IPS-20b (cell line): ENCODE measurements around the gene MOB3B.

ENCODE experiments used
- H3K27ac ChIP-seq: one replicate; pipeline ENCODE4 v1.5.1; 2013; ENCODE audit warnings: low read length
- H3K27me3 ChIP-seq: 2 replicates; pipeline ENCODE4 v1.6.1; 2013; ENCODE audit warnings: mild to moderate bottlenecking, low read length, inconsistent platforms; ENCODE audit not compliant: insufficient read depth
- H3K36me3 ChIP-seq: 2 replicates; pipeline ENCODE4 v1.6.1; 2013; ENCODE audit warnings: low read depth, mild to moderate bottlenecking, inconsistent platforms, low read length, moderate library complexity; ENCODE audit not compliant: insufficient read depth
- H3K4me1 ChIP-seq: 2 replicates; pipeline ENCODE4 v1.6.1; 2013; ENCODE audit warnings: mild to moderate bottlenecking, control low read depth, inconsistent platforms, low read length, moderate library complexity; ENCODE audit not compliant: insufficient read depth
- H3K4me3 ChIP-seq: 2 replicates; pipeline ENCODE4 v1.5.1; 2013; ENCODE audit warnings: mild to moderate bottlenecking, low read length, inconsistent platforms
- H3K9ac ChIP-seq: 2 replicates; pipeline ENCODE4 v1.6.1; 2013; ENCODE audit warnings: low read depth, mild to moderate bottlenecking, inconsistent platforms, low read length, moderate library complexity
- H3K9me3 ChIP-seq: 2 replicates; pipeline ENCODE4 v1.6.1; 2013; ENCODE audit warnings: mild to moderate bottlenecking, low read depth, low read length, inconsistent platforms; ENCODE audit not compliant: insufficient read depth

The MOB3B gene

GRCh38 chr9:27308691-27309390 lies 220.8 kb downstream of the MOB3B start:
- H3K9me3 ChIP-seq: no peaks in the 10 kb centered on the region
- peak overlapping the region; percentile 39 for H3K4me3 ChIP-seq
- no peak overlapping the region for H3K27ac ChIP-seq
- H3K36me3 ChIP-seq: no peaks in the 10 kb centered on the region
- H3K27me3 ChIP-seq: peaks cover 12% of the 10 kb centered on the region; the same call in 1 of the 2 replicates
- no peak overlapping the region for H3K9ac ChIP-seq
- H3K4me1 ChIP-seq: peaks cover 21% of the 10 kb centered on the region

DNA sequence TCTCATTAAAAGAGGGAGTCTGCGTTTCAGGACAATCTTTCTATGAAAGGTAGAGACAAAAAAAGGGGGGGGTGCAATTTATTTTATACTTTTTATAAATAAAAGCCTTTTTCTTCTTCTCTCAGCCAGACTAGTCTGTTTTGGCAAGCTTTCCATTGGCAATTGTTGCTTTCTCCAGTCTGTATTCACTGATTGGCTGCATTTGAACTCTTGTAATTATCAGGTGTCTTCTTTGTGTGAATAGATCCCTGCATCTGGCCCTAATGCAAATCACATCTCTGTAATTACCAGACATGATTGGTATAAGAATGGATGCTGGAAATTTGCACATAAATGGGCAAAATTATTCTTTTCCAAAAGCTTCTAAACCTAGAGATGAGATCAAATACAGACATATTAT lies 225.1 kb downstream of the MOB3B start:
- no peak overlapping the region for H3K9ac ChIP-seq
- no peaks in the 10 kb centered on the region for H3K9me3 ChIP-seq
- no peak overlapping the region for H3K4me3 ChIP-seq

GRCh38 chr9:27303219-27303618 lies 226.4 kb downstream of the MOB3B start:
- no peak overlapping the region for H3K4me3 ChIP-seq
- no peaks in the 10 kb centered on the region for H3K9me3 ChIP-seq
- no peak overlapping the region for H3K27ac ChIP-seq

More for the DNA sequence above, 225.1 kb downstream of the MOB3B start:
- Histone ChIP-seq H3K36me3 (no peaks in the 10 kb centered on the region), H3K27me3 (peaks cover 8% of the 10 kb centered on the region; the same call in 1 of the 2 replicates), H3K27ac (no peak overlapping the region), H3K4me1 (peaks cover 13% of the 10 kb centered on the region)

DNA sequence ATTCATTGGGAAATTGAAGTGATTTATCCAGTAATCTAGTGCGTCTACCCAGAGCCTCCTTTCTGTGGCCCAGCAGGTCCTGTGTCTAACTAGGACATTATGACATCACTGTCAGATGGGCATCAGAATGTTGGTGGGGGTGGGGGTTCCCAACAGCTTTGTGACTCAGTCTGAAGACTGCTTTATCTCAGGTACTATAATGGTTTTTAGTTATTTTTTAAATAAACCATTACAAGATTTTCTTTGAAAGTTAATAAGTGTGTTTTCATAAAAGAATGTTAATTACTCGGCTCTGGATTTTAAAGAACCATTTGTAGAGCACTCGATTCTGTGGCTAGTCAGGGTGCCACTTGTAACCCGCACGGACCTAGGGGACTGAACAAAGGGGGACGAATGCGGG lies 232.6 kb downstream of the MOB3B start, which contains the start of gene EQTN:
TSS of gene EQTN (minus strand) at position 101 of the 400 bp plus-strand sequence. CDS start at position 6, 95 bp downstream.
- H3K4me1 ChIP-seq: no peaks in the 10 kb centered on the region
- no peak within 1 kb of the TSS for H3K27ac ChIP-seq
- no peaks in the 10 kb centered on the region for H3K9me3 ChIP-seq
- H3K9ac ChIP-seq: no peak within 1 kb of the TSS
- no peaks in the 10 kb centered on the region for H3K27me3 ChIP-seq
- H3K36me3 ChIP-seq: no peaks in the 10 kb centered on the region
- no peak within 1 kb of the TSS for H3K4me3 ChIP-seq

More at GRCh38 chr9:27303219-27303618, 226.4 kb downstream of the MOB3B start:
- Histone ChIP-seq H3K27me3 (peaks cover 8% of the 10 kb centered on the region; the same call in 1 of the 2 replicates), H3K9ac (no peak overlapping the region), H3K4me1 (peaks cover 1% of the 10 kb centered on the region; the same call in 1 of the 2 replicates), H3K36me3 (no peaks in the 10 kb centered on the region)

DNA sequence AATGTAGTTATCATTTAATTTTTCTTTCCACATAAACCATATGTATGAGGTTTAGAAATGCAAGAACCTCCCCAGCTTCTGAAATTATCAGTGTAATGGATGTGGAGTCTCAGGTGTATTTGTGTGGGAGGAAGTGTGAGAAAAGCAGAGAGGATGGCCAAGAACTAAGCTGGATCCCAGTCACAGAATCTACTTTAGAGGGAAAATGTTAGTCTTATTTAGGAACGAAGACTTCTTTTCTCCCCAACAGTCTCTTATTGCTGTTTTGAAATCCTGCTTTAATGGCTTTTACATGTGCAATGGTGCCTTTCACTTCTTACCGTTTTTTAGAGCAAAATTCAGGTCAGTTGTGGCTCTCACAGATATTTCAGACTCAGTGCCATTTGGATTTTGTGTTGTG lies 235.6 kb downstream of the MOB3B start:
- no peaks in the 10 kb centered on the region for H3K4me1 ChIP-seq

GRCh38 chr9:27292659-27293405 lies 236.8 kb downstream of the MOB3B start:
- H3K4me1 ChIP-seq: no peaks in the 10 kb centered on the region
- no peak overlapping the region for H3K4me3 ChIP-seq
- H3K9me3 ChIP-seq: no peaks in the 10 kb centered on the region
- H3K9ac ChIP-seq: no peak overlapping the region
- no peaks in the 10 kb centered on the region for H3K27me3 ChIP-seq
- H3K36me3 ChIP-seq: no peaks in the 10 kb centered on the region
- H3K27ac ChIP-seq: no peak overlapping the region

More for the DNA sequence above, 235.6 kb downstream of the MOB3B start:
- Histone ChIP-seq H3K4me3 (no peak overlapping the region), H3K27me3 (no peaks in the 10 kb centered on the region), H3K36me3 (no peaks in the 10 kb centered on the region), H3K9ac (no peak overlapping the region), H3K9me3 (no peaks in the 10 kb centered on the region), H3K27ac (no peak overlapping the region)

DNA sequence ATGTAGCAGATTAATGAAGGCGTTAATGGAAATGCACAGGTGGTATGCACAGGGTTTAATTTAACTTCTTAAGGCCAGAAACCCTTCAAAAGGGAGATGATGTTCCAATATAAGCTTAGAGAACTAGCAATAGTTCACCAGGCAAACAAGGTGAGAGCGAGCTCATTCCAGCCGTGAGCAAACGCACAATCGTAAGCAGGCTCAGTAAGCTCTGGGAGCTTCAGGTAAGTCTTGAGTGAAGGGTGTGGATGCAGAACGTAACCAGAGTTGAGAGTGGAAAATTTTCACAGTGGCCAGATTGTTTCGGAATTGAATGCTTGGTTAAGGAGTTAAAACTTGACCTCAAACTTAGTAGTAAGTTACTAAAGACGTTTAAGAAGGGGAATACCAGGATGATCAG lies 238.3 kb downstream of the MOB3B start:
- H3K27me3 ChIP-seq: no peaks in the 10 kb centered on the region
- no peaks in the 10 kb centered on the region for H3K36me3 ChIP-seq
- H3K9me3 ChIP-seq: no peaks in the 10 kb centered on the region
- H3K4me3 ChIP-seq: no peak overlapping the region
- no peaks in the 10 kb centered on the region for H3K4me1 ChIP-seq
- no peak overlapping the region for H3K9ac ChIP-seq
- no peak overlapping the region for H3K27ac ChIP-seq

GRCh38 chr9:27282269-27282668 lies 247.3 kb downstream of the MOB3B start:
- no peak overlapping the region for H3K9ac ChIP-seq
- H3K4me3 ChIP-seq: no peak overlapping the region
- no peaks in the 10 kb centered on the region for H3K4me1 ChIP-seq
- H3K27me3 ChIP-seq: no peaks in the 10 kb centered on the region
- H3K36me3 ChIP-seq: no peaks in the 10 kb centered on the region
- H3K9me3 ChIP-seq: no peaks in the 10 kb centered on the region
- no peak overlapping the region for H3K27ac ChIP-seq

GRCh38 chr9:27280860-27281259 lies 248.8 kb downstream of the MOB3B start:
- no peaks in the 10 kb centered on the region for H3K36me3 ChIP-seq
- H3K9ac ChIP-seq: no peak overlapping the region
- no peaks in the 10 kb centered on the region for H3K27me3 ChIP-seq
- 0 out of 2 replicates have a peak, but pooled peaks cover 5% of the 10 kb centered on the region for H3K4me1 ChIP-seq
- no peak overlapping the region for H3K4me3 ChIP-seq
- no peaks in the 10 kb centered on the region for H3K9me3 ChIP-seq
- H3K27ac ChIP-seq: no peak overlapping the region

GRCh38 chr9:27280249-27280648 lies 249.4 kb downstream of the MOB3B start:
- Histone ChIP-seq H3K36me3 (no peaks in the 10 kb centered on the region), H3K9ac (no peak overlapping the region), H3K4me3 (no peak overlapping the region), H3K4me1 (0 out of 2 replicates have a peak, but pooled peaks cover 5% of the 10 kb centered on the region), H3K27me3 (no peaks in the 10 kb centered on the region), H3K9me3 (no peaks in the 10 kb centered on the region), H3K27ac (no peak overlapping the region)

DNA sequence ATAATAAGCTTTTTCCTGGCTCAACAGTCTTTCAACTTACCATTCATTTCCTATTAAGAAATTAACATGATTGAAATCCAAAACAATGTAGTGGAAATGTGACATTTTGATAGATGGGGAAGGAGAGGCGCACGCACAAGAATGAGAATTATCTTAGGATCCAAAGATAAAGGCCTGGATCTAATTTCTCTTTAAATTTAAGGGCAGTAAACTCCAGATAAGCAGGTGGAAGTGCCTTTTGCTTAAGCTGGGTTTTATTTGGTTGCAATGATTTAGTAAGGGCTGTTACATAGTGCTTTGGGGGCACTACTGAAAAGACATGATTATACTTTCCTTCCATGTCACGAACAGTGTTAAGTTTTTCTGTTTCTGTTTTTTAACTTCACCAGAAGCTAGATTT lies 250.0 kb downstream of the MOB3B start:
- H3K9me3 ChIP-seq: no peaks in the 10 kb centered on the region
- H3K36me3 ChIP-seq: no peaks in the 10 kb centered on the region
- H3K27me3 ChIP-seq: no peaks in the 10 kb centered on the region
- H3K9ac ChIP-seq: no peak overlapping the region
- no peak overlapping the region for H3K27ac ChIP-seq
- H3K4me1 ChIP-seq: 0 out of 2 replicates have a peak, but pooled peaks cover 5% of the 10 kb centered on the region
- H3K4me3 ChIP-seq: no peak overlapping the region

DNA sequence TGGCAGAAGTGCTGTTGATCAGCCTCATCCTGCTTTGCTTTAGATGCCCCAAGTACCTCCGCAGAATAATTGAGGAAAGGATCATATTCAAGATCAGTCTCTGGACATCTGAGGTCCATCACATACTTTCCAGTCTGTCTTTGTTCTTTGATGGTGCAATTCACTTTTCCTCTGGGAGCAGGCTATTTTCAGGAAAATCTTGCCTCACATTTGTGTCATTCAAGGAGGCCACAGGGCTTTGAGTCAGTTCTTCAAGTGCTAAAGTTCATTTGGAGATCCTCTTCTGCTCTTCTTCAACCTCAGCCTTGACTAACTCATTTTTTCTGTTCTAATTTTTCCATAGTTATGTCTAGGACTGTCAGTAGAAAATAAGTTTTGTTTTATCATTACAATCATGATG lies 251.2 kb downstream of the MOB3B start:
- Histone ChIP-seq H3K9ac (no peak overlapping the region), H3K27me3 (no peaks in the 10 kb centered on the region), H3K9me3 (no peaks in the 10 kb centered on the region), H3K27ac (no peak overlapping the region), H3K4me3 (no peak overlapping the region), H3K36me3 (no peaks in the 10 kb centered on the region), H3K4me1 (0 out of 2 replicates have a peak, but pooled peaks cover 5% of the 10 kb centered on the region)
